Loucy (cell line): ENCODE results near the gene YES1.
A peak's percentile ranks its signal among the peaks of the same experiment; 100 is the strongest.
"Not testable (repeated sequence)": the region's sequence is repeated elsewhere in the genome, so short reads cannot be mapped to it uniquely, and the experiment has no call there.

ENCODE experiments used
- H2AFZ ChIP-seq: fragments of 200-600 bp; sonication (generic); 2 replicates; pipeline ENCODE4 v1.6.0; 2016; ENCODE audit warnings: antibody characterized with exemption, mild to moderate bottlenecking, low read length, moderate library complexity
- H3F3A ChIP-seq: fragments of 200-600 bp; 2 replicates; pipeline ENCODE4 v1.6.0; 2016; ENCODE audit warnings: antibody characterized with exemption, low read depth, mild to moderate bottlenecking
- H3K27me3 ChIP-seq: fragments of 200-600 bp; sonication (generic); 2 replicates; pipeline ENCODE4 v1.6.1; 2014; ENCODE audit warnings: low read length, mild to moderate bottlenecking; ENCODE audit not compliant: insufficient read depth, poor library complexity, severe bottlenecking
- H3K36me3 ChIP-seq: fragments of 200-600 bp; sonication (generic); 2 replicates; pipeline ENCODE4 v1.6.1; 2016; ENCODE audit warnings: low read length; ENCODE audit not compliant: insufficient read depth
- H3K4me1 ChIP-seq: fragments of 200-600 bp; sonication (generic); 2 replicates; pipeline ENCODE4 v1.5.1; 2014; ENCODE audit warnings: low read length, mild to moderate bottlenecking; ENCODE audit not compliant: insufficient read depth, poor library complexity, severe bottlenecking
- H3K4me2 ChIP-seq: fragments of 200-600 bp; sonication (generic); 2 replicates; pipeline ENCODE4 v1.6.0; 2014; ENCODE audit warnings: antibody characterized with exemption, low read length, low read depth, mild to moderate bottlenecking; ENCODE audit not compliant: poor library complexity, severe bottlenecking
- H3K4me3 ChIP-seq: fragments of 200-600 bp; sonication (generic); 2 replicates; pipeline ENCODE4 v1.5.1; 2014; ENCODE audit warnings: low read length, mild to moderate bottlenecking, mixed read lengths; ENCODE audit not compliant: poor library complexity, severe bottlenecking
- H3K79me2 ChIP-seq: fragments of 200-600 bp; sonication (generic); 2 replicates; pipeline ENCODE4 v1.6.1; 2014; ENCODE audit warnings: low read length; ENCODE audit not compliant: insufficient read depth
- H3K9ac ChIP-seq: fragments of 200-600 bp; sonication (generic); 2 replicates; pipeline ENCODE4 v1.6.0; 2014; ENCODE audit warnings: mild to moderate bottlenecking, low read depth, low read length, moderate library complexity; ENCODE audit not compliant: poor library complexity, severe bottlenecking
- H3K9me2 ChIP-seq: fragments of 200-600 bp; sonication (generic); replicated peaks from 2 replicates; pipeline ENCODE4 v1.6.1; 2016; ENCODE audit warnings: low read depth, low read length, mixed read lengths
- H3K9me3 ChIP-seq: fragments of 200-600 bp; sonication (generic); 2 replicates; pipeline ENCODE4 v1.6.1; 2014; ENCODE audit warnings: mild to moderate bottlenecking, antibody characterized with exemption, low read length, low read depth; ENCODE audit not compliant: insufficient read depth
- H4K20me1 ChIP-seq: fragments of 200-600 bp; sonication (generic); 2 replicates; pipeline ENCODE4 v1.6.0; 2014; ENCODE audit warnings: antibody characterized with exemption, low read length, mild to moderate bottlenecking; ENCODE audit not compliant: insufficient read depth, poor library complexity, severe bottlenecking
- CTCF ChIP-seq: fragments of 200-600 bp; sonication (generic); conservative IDR thresholded peaks from 2 replicates; pipeline ENCODE4 v1.5.1; 2014; ENCODE audit warnings: mild to moderate bottlenecking, antibody characterized with exemption, low read length
- EZH2phosphoT487 ChIP-seq: fragments of 200-600 bp; IDR thresholded peaks from 2 replicates; pipeline ENCODE4 v1.6.1; 2018; ENCODE audit warnings: antibody characterized with exemption, mild to moderate bottlenecking, moderate library complexity, borderline replicate concordance

Gene YES1

GRCh38 chr18:805008-805754 is 6.9 kb downstream of the YES1 start:
- peaks cover 64% of the 10 kb centered on the region for H3K79me2 ChIP-seq
- no peaks in the 10 kb centered on the region for H3K36me3 ChIP-seq
- peak overlapping the region; percentile 36 for H3K4me3 ChIP-seq
- no peaks in the 10 kb centered on the region for H3K27me3 ChIP-seq
- H3K4me2 ChIP-seq: peak overlapping the region; percentile 64
- H2AFZ ChIP-seq: no peak overlapping the region
- no peaks in the 10 kb centered on the region for H3K9me3 ChIP-seq
- TF ChIP-seq CTCF (no peak), EZH2phosphoT487 (no peak)
- no peaks in the 10 kb centered on the region for H3K9me2 ChIP-seq
- peaks cover 29% of the 10 kb centered on the region for H4K20me1 ChIP-seq
- H3K9ac ChIP-seq: peak overlapping the region; percentile 30
- no peaks in the 10 kb centered on the region; the same call in 1 of the 2 replicates for H3F3A ChIP-seq
- peaks cover 42% of the 10 kb centered on the region for H3K4me1 ChIP-seq

- Histone ChIP-seq H3K9me2 (no peaks in the 10 kb centered on the region), H3K27me3 (no peaks in the 10 kb centered on the region), H2AFZ (no peak overlapping the region), H3K4me1 (peaks cover 19% of the 10 kb centered on the region), H3K9me3 (no peaks in the 10 kb centered on the region), H3F3A (no peaks in the 10 kb centered on the region; the same call in 1 of the 2 replicates), H3K9ac (no peak overlapping the region), H3K4me3 (no peak overlapping the region), H3K4me2 (no peak overlapping the region), H3K36me3 (no peaks in the 10 kb centered on the region), H4K20me1 (peaks cover 7% of the 10 kb centered on the region), H3K79me2 (peaks cover 55% of the 10 kb centered on the region)
- no peak for TF ChIP-seq EZH2phosphoT487
- no peak for TF ChIP-seq CTCF
Observed at GRCh38 chr18:801137-801536, 10.9 kb downstream of the YES1 start.

GRCh38 chr18:799943-800342 is 12.1 kb downstream of the YES1 start:
- H3K9me3 ChIP-seq: no peaks in the 10 kb centered on the region
- H3K9me2 ChIP-seq: no peaks in the 10 kb centered on the region
- H3K79me2 ChIP-seq: peaks cover 45% of the 10 kb centered on the region
- H3K27me3 ChIP-seq: no peaks in the 10 kb centered on the region
- no peak overlapping the region for H2AFZ ChIP-seq
- no peak for TF ChIP-seq CTCF
- no peak for TF ChIP-seq EZH2phosphoT487
- no peak overlapping the region for H3K4me3 ChIP-seq
- H3F3A ChIP-seq: no peaks in the 10 kb centered on the region; the same call in 1 of the 2 replicates
- H3K36me3 ChIP-seq: no peaks in the 10 kb centered on the region
- H4K20me1 ChIP-seq: peaks cover 4% of the 10 kb centered on the region
- peaks cover 8% of the 10 kb centered on the region for H3K4me1 ChIP-seq
- no peak overlapping the region for H3K4me2 ChIP-seq
- H3K9ac ChIP-seq: no peak overlapping the region

GRCh38 chr18:795383-795782 is 16.7 kb downstream of the YES1 start:
- H4K20me1 ChIP-seq, H3K4me2 ChIP-seq, H3K36me3 ChIP-seq, H3K4me3 ChIP-seq, H3K9me2 ChIP-seq, H2AFZ ChIP-seq, H3K9ac ChIP-seq, H3K4me1 ChIP-seq, H3F3A ChIP-seq, H3K27me3 ChIP-seq, H3K9me3 ChIP-seq: not testable (repeated sequence)
- peaks cover 41% of the 10 kb centered on the region for H3K79me2 ChIP-seq
